ENCODE measurements around the gene SLC2A4.

DNA sequence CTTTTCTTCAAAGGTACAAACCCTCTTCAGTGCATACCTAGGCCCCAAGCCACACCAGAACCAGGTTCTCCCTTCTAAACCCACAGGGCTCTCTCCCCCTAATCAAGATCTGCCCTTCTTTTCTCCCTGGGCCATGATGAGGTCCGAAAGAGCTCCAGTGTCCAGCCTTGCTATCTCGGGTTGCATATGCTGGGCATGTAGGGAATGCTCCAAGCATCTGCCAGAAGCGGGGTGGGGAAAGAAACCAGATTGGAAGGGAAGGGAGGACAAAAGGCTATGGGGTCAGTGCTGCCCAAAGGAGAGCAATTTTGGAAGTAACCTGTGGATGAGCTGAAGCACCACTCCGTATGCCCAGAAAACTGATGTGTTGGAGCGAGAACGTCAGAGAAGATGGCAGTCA is 32.3 kb upstream of the SLC2A4 start:
- TF ChIP-seq CTCF (IDR thresholded peaks at IDR 0.05; ENCODE audit: insufficient read depth, low read length): no peak
- no peak for TF ChIP-seq REST (IDR thresholded peaks at IDR 0.05; ENCODE audit: insufficient replicate concordance, low read depth)

Data from HL-60 (cell line).